Karpas-422 (cell line): ENCODE data around the gene FTSJ3. TPM values are rescaled to one million over a fixed set of nuclear protein-coding genes. Genes with fewer than 3 reads are reported as not detected.
"Not testable (repeated sequence)": the region's sequence is repeated elsewhere in the genome, so short reads cannot be mapped to it uniquely, and the experiment has no call there.

Experiments used
- DNase-seq: peaks from one replicate; pipeline ENCODE4 v3.0.0-alpha.2; 2015
- H2AFZ ChIP-seq: fragments of 200-600 bp; sonication (generic); 2 replicates; pipeline ENCODE4 v1.6.1; 2014; ENCODE audit warnings: antibody characterized with exemption, low read length, mixed read lengths
- H3K27ac ChIP-seq: fragments of 200-600 bp; sonication (generic); 2 replicates; pipeline ENCODE4 v1.5.1; 2014; ENCODE audit warnings: mild to moderate bottlenecking, low read length, moderate library complexity
- H3K27me3 ChIP-seq: fragments of 200-600 bp; sonication (generic); 2 replicates; pipeline ENCODE4 v1.6.1; 2014; ENCODE audit warnings: low read length, mixed read lengths
- H3K36me3 ChIP-seq: fragments of 200-600 bp; sonication (generic); 2 replicates; pipeline ENCODE4 v1.6.1; 2014; ENCODE audit warnings: low read length, mixed read lengths; ENCODE audit not compliant: insufficient read depth
- H3K4me1 ChIP-seq: fragments of 200-600 bp; sonication (generic); 2 replicates; pipeline ENCODE4 v1.6.1; 2014; ENCODE audit warnings: mild to moderate bottlenecking, low read length, mixed read lengths
- H3K4me2 ChIP-seq: fragments of 200-600 bp; sonication (generic); 2 replicates; pipeline ENCODE4 v1.6.1; 2014; ENCODE audit warnings: low read length, low read depth, mild to moderate bottlenecking; ENCODE audit not compliant: poor library complexity, severe bottlenecking
- H3K4me3 ChIP-seq: fragments of 200-600 bp; sonication (generic); 2 replicates; pipeline ENCODE4 v1.5.1; 2014; ENCODE audit warnings: mild to moderate bottlenecking, antibody characterized with exemption, low read length, mixed read lengths
- H3K79me2 ChIP-seq: fragments of 200-600 bp; sonication (generic); 2 replicates; pipeline ENCODE4 v1.6.1; 2014; ENCODE audit warnings: mild to moderate bottlenecking, low read length, mixed read lengths
- H3K9ac ChIP-seq: fragments of 200-600 bp; sonication (generic); 2 replicates; pipeline ENCODE4 v1.6.0; 2014; ENCODE audit warnings: low read length
- H3K9me2 ChIP-seq: fragments of 200-600 bp; sonication (generic), shearing (Covaris generic); replicated peaks from 2 replicates; pipeline ENCODE4 v1.6.0; 2014; ENCODE audit warnings: mild to moderate bottlenecking, low read length, moderate library complexity; ENCODE audit not compliant: insufficient read depth
- H3K9me3 ChIP-seq: fragments of 300-700, 200-600 bp; sonication (generic); 2 replicates; pipeline ENCODE4 v1.6.1; 2014; ENCODE audit warnings: low read length, mixed read lengths
- H4K20me1 ChIP-seq: fragments of 200-600 bp; sonication (generic); 2 replicates; pipeline ENCODE4 v1.6.1; 2014; ENCODE audit warnings: mild to moderate bottlenecking, antibody characterized with exemption, low read length, low read depth; ENCODE audit not compliant: insufficient read depth
- total RNA-seq: library from RNA; depleted of rRNA; stranded (reverse); fragments of >200 nt; shearing (Covaris generic); gene quantifications from 2 replicates; pipeline ENCODE4 v1.2.3, GENCODE V29; 2014; ENCODE audit warnings: low replicate concordance

FTSJ3 gene
- total RNA-seq, 1 experiment from 2014 or later = 39.5 TPM

DNA sequence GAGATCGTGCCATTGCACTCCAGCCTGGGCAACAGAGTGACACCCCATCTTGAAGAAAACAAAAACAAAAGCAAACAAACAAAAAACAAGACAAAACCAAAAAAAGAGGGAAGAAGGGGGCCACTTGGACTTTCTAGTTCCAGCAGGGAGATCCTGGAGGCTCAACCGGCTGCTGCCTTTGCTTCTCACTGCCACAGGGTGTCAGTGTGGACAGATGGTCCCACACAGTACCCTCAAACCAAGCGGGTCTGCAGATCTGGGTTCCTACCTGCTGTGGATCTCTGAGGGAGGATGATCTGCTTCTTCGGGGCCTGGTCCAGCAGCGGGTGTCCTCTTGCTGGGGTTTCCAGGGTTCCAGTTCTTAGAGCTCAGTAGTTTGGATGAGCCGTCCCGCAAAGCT lies 39.2 kb upstream of the FTSJ3 start:
- not testable (repeated sequence) for H3K9me2 ChIP-seq, H3K4me1 ChIP-seq

DNA sequence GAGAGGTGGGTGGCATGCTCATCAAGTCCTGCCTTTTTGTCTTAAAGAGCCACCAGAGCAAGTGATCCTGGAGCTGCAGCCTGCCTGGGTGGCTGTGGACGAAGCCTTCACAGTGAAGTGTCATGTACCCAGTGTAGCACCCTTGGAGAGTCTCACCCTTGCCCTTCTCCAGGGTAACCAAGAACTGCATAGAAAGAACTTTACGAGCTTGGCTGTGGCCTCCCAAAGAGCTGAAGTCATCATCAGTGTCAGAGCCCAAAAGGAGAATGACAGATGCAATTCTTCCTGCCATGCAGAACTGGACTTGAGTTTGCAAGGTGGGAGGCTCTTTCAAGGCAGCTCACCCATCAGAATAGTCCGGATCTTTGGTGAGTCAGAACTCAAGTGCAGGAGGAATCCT lies 31.8 kb upstream of the FTSJ3 start:
- H2AFZ ChIP-seq = no peak overlapping the region
- no peaks in the 10 kb centered on the region for H3K4me1 ChIP-seq
- no peaks in the 10 kb centered on the region for H4K20me1 ChIP-seq
- H3K36me3 ChIP-seq = no peaks in the 10 kb centered on the region
- no peaks in the 10 kb centered on the region for H3K9me2 ChIP-seq
- H3K4me2 ChIP-seq = no peak overlapping the region
- H3K9me3 ChIP-seq = no peaks in the 10 kb centered on the region
- DNase-seq = no peak
- no peak overlapping the region for H3K9ac ChIP-seq
- H3K27ac ChIP-seq = no peak overlapping the region
- H3K27me3 ChIP-seq = no peaks in the 10 kb centered on the region
- no peak overlapping the region for H3K4me3 ChIP-seq
- no peaks in the 10 kb centered on the region for H3K79me2 ChIP-seq

More for the DNA sequence above, 39.2 kb upstream of the FTSJ3 start:
- not testable (repeated sequence) for H3K27me3 ChIP-seq, H2AFZ ChIP-seq, H3K79me2 ChIP-seq, H3K27ac ChIP-seq, H4K20me1 ChIP-seq, H3K9me3 ChIP-seq, H3K4me2 ChIP-seq, H3K9ac ChIP-seq, DNase-seq, H3K4me3 ChIP-seq, H3K36me3 ChIP-seq

DNA sequence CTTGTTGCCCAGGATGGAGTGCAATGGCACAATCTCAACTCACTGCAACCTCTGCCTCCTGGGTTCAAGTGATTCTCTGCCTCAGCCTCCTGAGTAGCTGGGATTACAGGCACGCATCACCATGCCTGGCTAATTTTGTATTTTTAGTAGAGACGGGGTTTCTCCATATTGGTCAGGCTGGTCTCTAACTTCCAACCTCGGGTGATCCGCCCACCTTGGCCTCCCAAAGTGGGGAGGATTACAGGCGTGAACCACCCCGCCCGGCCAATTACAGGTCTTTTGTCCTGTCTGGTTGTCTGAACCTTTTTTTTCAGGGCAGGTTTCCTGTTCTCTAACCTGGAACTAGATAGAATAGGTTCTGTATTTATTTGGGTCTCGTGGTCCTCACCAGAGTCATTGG lies 29.0 kb upstream of the FTSJ3 start:
- not testable (repeated sequence) for H3K4me1 ChIP-seq, H3K4me2 ChIP-seq, H3K79me2 ChIP-seq, H2AFZ ChIP-seq, H3K4me3 ChIP-seq, H3K27ac ChIP-seq, H3K9ac ChIP-seq, H3K9me2 ChIP-seq, H3K36me3 ChIP-seq, DNase-seq, H3K27me3 ChIP-seq, H3K9me3 ChIP-seq, H4K20me1 ChIP-seq

DNA sequence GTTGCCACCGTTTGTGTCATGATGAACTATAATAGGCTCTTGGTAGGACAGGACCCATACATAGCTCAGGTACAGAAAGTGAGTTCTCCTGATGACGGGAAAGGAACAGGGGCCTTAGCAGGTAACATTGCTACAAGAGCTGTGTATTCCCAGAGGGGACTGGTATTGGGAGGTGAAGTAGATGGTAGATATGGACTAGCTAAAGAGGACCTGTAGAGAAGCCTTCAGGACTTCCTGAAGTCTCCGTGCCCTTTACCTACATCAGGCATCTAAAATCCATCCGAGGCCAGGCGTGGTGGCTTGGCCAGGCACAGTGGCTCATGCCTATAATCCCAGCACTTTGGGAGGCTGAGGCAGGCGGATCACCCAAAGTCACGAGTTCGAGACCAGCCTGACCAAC lies 27.7 kb upstream of the FTSJ3 start:
- Histone ChIP-seq H3K36me3 (no peaks in the 10 kb centered on the region), H3K27me3 (no peaks in the 10 kb centered on the region), H3K4me2 (no peak overlapping the region), H3K9ac (no peak overlapping the region), H3K9me3 (no peaks in the 10 kb centered on the region), H2AFZ (no peak overlapping the region), H3K4me1 (no peaks in the 10 kb centered on the region), H3K4me3 (no peak overlapping the region), H3K9me2 (no peaks in the 10 kb centered on the region), H4K20me1 (no peaks in the 10 kb centered on the region), H3K79me2 (no peaks in the 10 kb centered on the region), H3K27ac (no peak overlapping the region)
- DNase-seq = no peak

DNA sequence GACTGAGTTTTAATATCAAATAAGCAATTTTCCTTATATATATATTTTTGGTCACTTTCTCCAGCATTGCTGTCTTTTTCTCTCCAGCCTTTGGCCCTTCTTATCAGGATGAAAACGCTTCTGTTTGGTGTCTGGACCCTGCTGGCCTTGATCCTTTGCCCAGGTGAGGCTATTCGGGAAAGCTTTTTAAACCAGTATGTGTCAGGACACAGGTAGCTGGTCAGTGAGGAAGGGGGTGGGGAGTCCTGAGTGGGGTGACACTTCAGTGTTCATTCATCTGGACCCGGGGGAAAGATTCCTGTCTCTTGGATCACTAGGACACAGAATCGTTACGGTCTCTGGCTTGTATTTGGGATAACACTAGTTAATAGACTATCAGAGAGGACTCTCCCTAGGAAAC lies 27.2 kb upstream of the FTSJ3 start:
- no peak for DNase-seq
- Histone ChIP-seq H3K27ac (no peak overlapping the region), H3K4me2 (no peak overlapping the region), H2AFZ (no peak overlapping the region), H3K79me2 (no peaks in the 10 kb centered on the region), H3K4me1 (no peaks in the 10 kb centered on the region), H3K27me3 (no peaks in the 10 kb centered on the region), H3K9me3 (no peaks in the 10 kb centered on the region), H3K9me2 (no peaks in the 10 kb centered on the region), H3K9ac (no peak overlapping the region), H3K4me3 (no peak overlapping the region), H4K20me1 (no peaks in the 10 kb centered on the region), H3K36me3 (no peaks in the 10 kb centered on the region)

DNA sequence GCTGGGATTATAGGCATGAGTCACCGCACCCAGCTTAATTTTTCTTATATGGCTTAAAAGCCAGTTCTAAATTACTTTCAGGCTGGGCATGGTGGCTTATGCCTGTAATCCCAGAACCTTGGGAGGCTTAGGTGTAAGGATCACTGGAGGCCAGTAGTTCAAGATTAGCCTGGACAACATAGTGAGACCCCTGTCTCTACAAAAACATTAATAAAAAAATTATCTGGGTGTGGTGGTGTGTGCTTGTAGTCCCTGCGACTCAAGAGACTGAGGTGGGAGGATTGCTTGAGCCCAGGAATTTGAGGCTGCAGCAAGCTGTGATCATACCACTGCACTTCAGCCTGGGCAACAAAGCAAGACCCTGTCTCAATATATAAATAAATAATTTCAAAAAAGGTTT lies 25.8 kb upstream of the FTSJ3 start:
- Histone ChIP-seq H3K4me1 (0 out of 2 replicates have a peak, but pooled peaks cover 2% of the 10 kb centered on the region), H3K9me2 (no peaks in the 10 kb centered on the region), H2AFZ (no peak overlapping the region), H3K36me3 (no peaks in the 10 kb centered on the region), H3K9me3 (peaks cover 4% of the 10 kb centered on the region; the same call in 1 of the 2 replicates), H3K79me2 (no peaks in the 10 kb centered on the region), H3K27ac (no peak overlapping the region), H4K20me1 (no peaks in the 10 kb centered on the region), H3K4me2 (no peak overlapping the region), H3K4me3 (no peak overlapping the region), H3K27me3 (no peaks in the 10 kb centered on the region), H3K9ac (no peak overlapping the region)
- peak; percentile 32 for DNase-seq

DNA sequence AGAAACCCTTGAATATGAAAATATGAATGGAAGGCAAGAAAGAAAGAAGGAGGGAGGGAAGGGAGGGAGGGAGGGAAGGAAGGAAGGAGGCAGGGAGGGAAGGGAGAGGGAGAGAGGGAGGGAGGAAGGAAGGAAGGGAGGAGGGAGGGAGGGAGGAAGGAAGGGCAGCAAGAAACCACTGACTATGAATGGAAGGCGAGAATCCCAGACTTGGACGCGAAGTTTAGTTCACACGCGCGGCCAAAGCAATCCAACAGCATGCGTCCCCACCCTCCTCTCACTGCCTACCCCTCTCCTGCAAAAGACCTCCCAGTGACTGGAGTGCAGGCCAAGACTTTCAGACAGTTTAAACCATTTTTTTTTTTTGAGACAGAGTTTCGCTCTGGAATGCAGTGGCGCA lies 22.9 kb upstream of the FTSJ3 start:
- peak; percentile 40 for DNase-seq
- Histone ChIP-seq H4K20me1 (no peaks in the 10 kb centered on the region), H3K27me3 (no peaks in the 10 kb centered on the region), H3K4me2 (no peak overlapping the region), H3K9ac (no peak overlapping the region), H3K36me3 (no peaks in the 10 kb centered on the region), H3K79me2 (no peaks in the 10 kb centered on the region), H3K4me1 (0 out of 2 replicates have a peak, but pooled peaks cover 2% of the 10 kb centered on the region), H3K4me3 (no peak overlapping the region), H3K9me2 (no peaks in the 10 kb centered on the region), H3K9me3 (peaks cover 5% of the 10 kb centered on the region; the same call in 1 of the 2 replicates), H3K27ac (no peak overlapping the region), H2AFZ (no peak overlapping the region)

DNA sequence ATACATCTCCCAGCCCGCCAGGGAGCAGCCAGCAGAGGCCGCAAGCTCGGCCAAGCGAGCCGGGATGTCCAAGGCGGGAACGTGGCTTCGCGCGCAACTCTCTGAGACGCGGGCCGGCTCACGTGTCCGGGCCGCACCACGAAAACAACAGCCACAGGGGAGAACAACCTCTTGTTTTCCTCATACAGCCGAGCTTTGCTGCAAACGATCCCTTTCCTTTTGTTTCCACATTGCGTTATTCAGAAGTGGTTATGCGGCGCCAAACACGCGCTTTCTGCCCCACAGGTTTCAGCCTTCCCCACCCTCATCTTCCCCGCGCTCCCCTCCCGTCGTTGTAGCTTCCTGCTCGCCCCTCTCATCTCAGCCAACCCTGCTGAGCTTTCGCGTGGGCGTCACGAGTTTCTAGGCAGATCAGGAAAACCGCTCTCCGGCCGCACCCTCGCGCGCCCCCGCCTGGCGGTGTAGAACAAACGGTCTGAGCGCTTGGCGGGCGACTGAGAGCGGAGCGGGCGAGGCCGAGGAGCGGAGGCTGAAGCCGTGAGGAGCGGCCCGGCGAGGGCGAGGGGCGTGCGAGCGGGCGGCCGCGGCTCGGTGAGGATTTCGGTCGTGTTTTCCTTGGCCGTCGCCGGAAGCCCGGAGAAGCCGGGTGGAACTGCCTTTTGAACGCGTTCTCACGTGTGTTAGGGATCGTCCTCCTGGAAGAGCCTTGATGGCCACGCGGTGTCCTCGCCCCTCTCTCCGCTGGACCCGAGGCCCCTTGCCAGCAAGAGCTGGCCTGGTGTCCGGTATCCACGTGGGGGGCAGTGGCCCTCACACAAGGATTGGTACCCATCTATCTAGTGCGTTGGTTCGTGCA lies 21.6 kb upstream of the FTSJ3 start:
- H3K79me2 ChIP-seq = no peaks in the 10 kb centered on the region
- peak overlapping the region; percentile 36 for H3K4me2 ChIP-seq
- no peak overlapping the region for H3K4me3 ChIP-seq
- H3K9me3 ChIP-seq = peaks cover 5% of the 10 kb centered on the region; the same call in 1 of the 2 replicates
- H3K27ac ChIP-seq = no peak overlapping the region
- H3K9me2 ChIP-seq = no peaks in the 10 kb centered on the region
- H3K36me3 ChIP-seq = no peaks in the 10 kb centered on the region
- peaks cover 4% of the 10 kb centered on the region for H3K4me1 ChIP-seq
- H2AFZ ChIP-seq = peak overlapping the region; percentile 68; the same call in 1 of the 2 replicates
- H3K27me3 ChIP-seq = no peaks in the 10 kb centered on the region
- H4K20me1 ChIP-seq = no peaks in the 10 kb centered on the region
- H3K9ac ChIP-seq = 0 out of 2 replicates have a peak overlapping the region, but pooled peaks have one; percentile 22
- DNase-seq = peak; percentile 97
